ENCODE results near the gene RTL1. TPM values are rescaled to one million over a fixed set of nuclear protein-coding genes. Genes with fewer than 3 reads are reported as not detected.

RTL1 gene
- total and polyA plus RNA-seq, 2 of the 13 experiments (the other 11 are each of a cell fraction or from before 2014, with no cell fraction given) = not detected

GRCh38 chr14:100834794-100835547 is 68.6 kb downstream of the RTL1 start:
- Histone ChIP-seq H3K4me3 (replicated peaks in 1 of 3; ENCODE audit: insufficient read depth in 1 of 3, low read depth in 2 of 3, low read length in 3 of 3) (no peak overlapping the region), H3K27ac (ENCODE audit: extremely low read length, insufficient read depth, low read length) (no peak overlapping the region), H3K79me2 (ENCODE audit: insufficient read depth, low read length) (no peaks in the 10 kb centered on the region), H2AFZ (ENCODE audit: low read length) (no peak overlapping the region), H3K9me3 (ENCODE audit: low read length) (no peaks in the 10 kb centered on the region), H3K4me1 (ENCODE audit: insufficient read depth, low read length) (peaks cover 54% of the 10 kb centered on the region), H3K27me3 (ENCODE audit: control insufficient read depth in 1 of 2, insufficient read depth in 2 of 2, low read length in 2 of 2) (no peaks in the 10 kb centered on the region), H3K36me3 (replicated peaks in 1 of 2; ENCODE audit: control insufficient read depth in 1 of 2, insufficient read depth in 2 of 2, low read length in 2 of 2) (no peaks in the 10 kb centered on the region), H3K9ac (ENCODE audit: insufficient read depth, low read depth, low read length) (no peak overlapping the region), H4K20me1 (ENCODE audit: insufficient read depth, low read length) (no peaks in the 10 kb centered on the region), H3K4me2 (ENCODE audit: low read depth, low read length) (no peak overlapping the region)
- FAIRE-seq (no peak), DNase-seq (ENCODE audit: low spot score) (no peak), ATAC-seq (no peak)
- in situ Hi-C loops (cut with HindIII; ENCODE audit: extremely low pct_ligation_motif_present, low pct_unique_long_range_greater_than_20kb) (no loop called here), intact Hi-C loops (cut with micrococcal nuclease; ENCODE audit: unreplicated experiment) (no loop called here)
- 40% methylated on average over 3 of the region's 29 CpGs for WGBS (ENCODE audit: low lambda C conversion rate)
- BruUV-seq (replicated peaks) = no TSS peak
- ChIA-PET CTCF (ENCODE audit: low intra/inter-chr PET ratio, low total read pairs) (no interaction called here), POLR2A (interaction anchor here (1.2 kb wide), 1 partner anchor 14 kb away, joined by 3 read pairs; no protein-coding TSS in a partner anchor)
- no peak for TF ChIP-seq ZNF264 (CRISPR knock-in tag; IDR thresholded peaks at IDR 0.05)
- no peak for TF ChIP-seq UBTF (CRISPR knock-in tag; IDR thresholded peaks at IDR 0.05)
- no peak for TF ChIP-seq CREB1 (IDR thresholded peaks at IDR 0.05)
- no peak for TF ChIP-seq CREB1 (CRISPR knock-in tag; IDR thresholded peaks at IDR 0.05)
- TF ChIP-seq HMGXB3 (CRISPR knock-in tag; IDR thresholded peaks at IDR 0.05; ENCODE audit: borderline replicate concordance) = no peak
- TF ChIP-seq TAF15 (IDR thresholded peaks at IDR 0.05; ENCODE audit: low read depth, low read length, poor library complexity, severe bottlenecking) = no peak
- no peak for TF ChIP-seq ZNF589 (CRISPR knock-in tag; conservative IDR thresholded peaks at IDR 0.05)
- no peak for TF ChIP-seq ZNF749 (CRISPR knock-in tag; IDR thresholded peaks at IDR 0.05; ENCODE audit: borderline replicate concordance)
- no peak for TF ChIP-seq ZNF280B (CRISPR knock-in tag; IDR thresholded peaks at IDR 0.05; ENCODE audit: borderline replicate concordance)
- no peak for TF ChIP-seq SMARCC2 (IDR thresholded peaks at IDR 0.05)
- no peak for TF ChIP-seq GATAD2A (CRISPR knock-in tag; IDR thresholded peaks at IDR 0.05)
- no peak for TF ChIP-seq AKAP8 (CRISPR knock-in tag; IDR thresholded peaks at IDR 0.05)
- no peak for TF ChIP-seq ZNF101 (CRISPR knock-in tag; IDR thresholded peaks at IDR 0.05; ENCODE audit: borderline replicate concordance, low read depth)
- TF ChIP-seq GMEB1 (CRISPR knock-in tag; IDR thresholded peaks at IDR 0.05; ENCODE audit: borderline replicate concordance) = no peak
